Neural progenitor cell (in vitro differentiated cells): ENCODE data around the gene GABBR2. TPM values are rescaled to one million over a fixed set of nuclear protein-coding genes. Genes with fewer than 3 reads are reported as not detected.

Experiments used
- DNase-seq: peaks from one replicate; pipeline ENCODE4 v3.0.0-alpha.2; 2016; ENCODE audit warnings: low spot score
- H2AFZ ChIP-seq: fragments of 200-600 bp; sonication (generic); replicated peaks from 2 replicates; pipeline ENCODE4 v1.6.1; 2016; ENCODE audit warnings: antibody characterized with exemption
- H3F3A ChIP-seq: fragments of 200-600 bp; sonication (generic); 2 replicates; pipeline ENCODE4 v1.6.1; 2016; ENCODE audit warnings: antibody characterized with exemption, low read depth
- H3K27ac ChIP-seq: fragments of 200-600 bp; sonication (generic); 2 replicates; pipeline ENCODE4 v1.5.1; 2016; ENCODE audit warnings: mild to moderate bottlenecking
- H3K27me3 ChIP-seq: fragments of 200-600 bp; sonication (generic); 2 replicates; pipeline ENCODE4 v1.6.1; 2016; ENCODE audit warnings: mild to moderate bottlenecking, moderate library complexity
- H3K36me3 ChIP-seq: fragments of 200-600 bp; sonication (generic); 2 replicates; pipeline ENCODE4 v1.5.1; 2016
- H3K4me1 ChIP-seq: fragments of 200-600 bp; sonication (generic); 2 replicates; pipeline ENCODE4 v1.6.1; 2016; ENCODE audit warnings: mixed run types
- H3K4me2 ChIP-seq: fragments of 200-600 bp; sonication (generic); 2 replicates; pipeline ENCODE4 v1.6.1; 2016
- H3K4me3 ChIP-seq: fragments of 200-600 bp; sonication (generic); 2 replicates; pipeline ENCODE4 v1.5.1; 2016
- H3K79me2 ChIP-seq: fragments of 200-600 bp; sonication (generic); 2 replicates; pipeline ENCODE4 v1.6.1; 2016; ENCODE audit warnings: low read depth
- H3K9ac ChIP-seq: fragments of 200-600 bp; sonication (generic); 2 replicates; pipeline ENCODE4 v1.6.1; 2016
- H3K9me3 ChIP-seq: fragments of 200-600 bp; sonication (generic); 2 replicates; pipeline ENCODE4 v1.5.1; 2016; ENCODE audit warnings: low read depth
- H4K20me1 ChIP-seq: fragments of 200-600 bp; sonication (generic); 2 replicates; pipeline ENCODE4 v1.6.1; 2016; ENCODE audit warnings: low read depth
- H3K27ac Mint-ChIP-seq: 3 replicates; pipeline ENCODE4 v1.8.0; 2021; ENCODE audit warnings: mixed read lengths
- H3K27me3 Mint-ChIP-seq: 2 replicates; pipeline ENCODE4 v1.8.0; 2022; ENCODE audit warnings: low read depth, mild to moderate bottlenecking, inconsistent platforms, moderate library complexity, mixed read lengths; ENCODE audit not compliant: insufficient read depth
- H3K36me3 Mint-ChIP-seq: 3 replicates; pipeline ENCODE4 v1.8.0; 2021; ENCODE audit warnings: mixed read lengths
- H3K4me1 Mint-ChIP-seq: 3 replicates; pipeline ENCODE4 v1.8.0; 2021; ENCODE audit warnings: mixed read lengths
- H3K4me3 Mint-ChIP-seq: 3 replicates; pipeline ENCODE4 v1.8.0; 2021; ENCODE audit warnings: mild to moderate bottlenecking, moderate library complexity, mixed read lengths
- H3K9me3 Mint-ChIP-seq: 3 replicates; pipeline ENCODE4 v1.8.0; 2020; ENCODE audit warnings: mixed read lengths
- CTCF ChIP-seq: fragments of 200-600 bp; sonication (generic); IDR thresholded peaks from 2 replicates; pipeline ENCODE4 v1.5.1; 2017; ENCODE audit warnings: antibody characterized with exemption, mild to moderate bottlenecking
- EZH2 ChIP-seq: fragments of 200-600 bp; sonication (generic); IDR thresholded peaks from 2 replicates; pipeline ENCODE4 v1.6.1; 2017; ENCODE audit warnings: antibody characterized with exemption, mild to moderate bottlenecking, moderate library complexity
- EZH2phosphoT487 ChIP-seq: fragments of 200-600 bp; sonication (generic); IDR thresholded peaks from 2 replicates; pipeline ENCODE4 v1.6.1; 2017; ENCODE audit warnings: antibody characterized with exemption
- total RNA-seq: library from RNA; depleted of rRNA; stranded (reverse); fragments of >200 nt; gene quantifications from 2 replicates; pipeline ENCODE4 v1.2.3, GENCODE V29; 2015; ENCODE audit warnings: low replicate concordance

Gene GABBR2
- total RNA-seq, 1 donor from 2014 or later: not detected

- Histone ChIP-seq H2AFZ (no peak overlapping the region), H3K9me3 (no peaks in the 10 kb centered on the region), H3K9ac (no peak overlapping the region), H3K4me1 (no peaks in the 10 kb centered on the region), H3K4me3 (no peak overlapping the region), H3K36me3 (no peaks in the 10 kb centered on the region), H3K4me2 (no peak overlapping the region), H3K79me2 (no peaks in the 10 kb centered on the region), H3K27ac (no peak overlapping the region), H3F3A (no peaks in the 10 kb centered on the region), H4K20me1 (no peaks in the 10 kb centered on the region), H3K27me3 (no peaks in the 10 kb centered on the region)
- H3K27ac Mint-ChIP-seq: peak overlapping the region; percentile 14
- H3K4me1 Mint-ChIP-seq: peaks cover 9% of the 10 kb centered on the region
- peaks cover 20% of the 10 kb centered on the region for H3K36me3 Mint-ChIP-seq
- DNase-seq: no peak
- H3K9me3 Mint-ChIP-seq: peaks cover 5% of the 10 kb centered on the region
- H3K4me3 Mint-ChIP-seq: no peak overlapping the region
- TF ChIP-seq CTCF (no peak), EZH2phosphoT487 (no peak), EZH2 (no peak)
- no peaks in the 10 kb centered on the region for H3K27me3 Mint-ChIP-seq
These were observed 24.1 kb upstream of the GABBR2 start for GRCh38 chr9:98732801-98733200.

GRCh38 chr9:98732091-98732490, 23.4 kb upstream of the GABBR2 start:
- DNase-seq: no peak
- H3K9me3 ChIP-seq: no peaks in the 10 kb centered on the region
- Mint-ChIP-seq H3K9me3 (no peaks in the 10 kb centered on the region), H3K27ac (no peak overlapping the region), H3K4me3 (no peak overlapping the region), H3K4me1 (peaks cover 11% of the 10 kb centered on the region), H3K27me3 (no peaks in the 10 kb centered on the region), H3K36me3 (peaks cover 13% of the 10 kb centered on the region)
- no peaks in the 10 kb centered on the region for H3K36me3 ChIP-seq
- H3K9ac ChIP-seq: no peak overlapping the region
- no peaks in the 10 kb centered on the region for H3K27me3 ChIP-seq
- no peak overlapping the region for H3K4me3 ChIP-seq
- H4K20me1 ChIP-seq: no peaks in the 10 kb centered on the region
- TF ChIP-seq EZH2phosphoT487: no peak
- TF ChIP-seq EZH2: no peak
- TF ChIP-seq CTCF: no peak
- no peaks in the 10 kb centered on the region for H3K4me1 ChIP-seq
- no peak overlapping the region for H2AFZ ChIP-seq
- H3F3A ChIP-seq: no peaks in the 10 kb centered on the region
- H3K4me2 ChIP-seq: no peak overlapping the region
- no peak overlapping the region for H3K27ac ChIP-seq
- H3K79me2 ChIP-seq: no peaks in the 10 kb centered on the region

- Histone ChIP-seq H3K36me3 (no peaks in the 10 kb centered on the region), H4K20me1 (no peaks in the 10 kb centered on the region), H3K4me2 (no peak overlapping the region), H3K9me3 (no peaks in the 10 kb centered on the region), H3K27me3 (peaks cover 12% of the 10 kb centered on the region), H3F3A (no peaks in the 10 kb centered on the region), H3K9ac (no peak overlapping the region), H3K4me1 (no peaks in the 10 kb centered on the region), H3K27ac (no peak overlapping the region), H2AFZ (no peak overlapping the region), H3K4me3 (no peak overlapping the region), H3K79me2 (no peaks in the 10 kb centered on the region)
- Mint-ChIP-seq H3K9me3 (no peaks in the 10 kb centered on the region), H3K27ac (peak overlapping the region; percentile 87), H3K4me3 (no peak overlapping the region), H3K4me1 (peaks cover 18% of the 10 kb centered on the region), H3K27me3 (no peaks in the 10 kb centered on the region), H3K36me3 (peaks cover 5% of the 10 kb centered on the region)
- no peak for TF ChIP-seq EZH2
- no peak for TF ChIP-seq EZH2phosphoT487
- no peak for TF ChIP-seq CTCF
- no peak for DNase-seq
These were observed 22.1 kb upstream of the GABBR2 start for GRCh38 chr9:98730871-98731270.
